Measurements from ENCODE around the gene RBL2. TPM values are rescaled to one million over a fixed set of nuclear protein-coding genes. Genes with fewer than 3 reads are reported as not detected.
"Not testable (repeated sequence)": the region's sequence is repeated elsewhere in the genome, so short reads cannot be mapped to it uniquely, and the experiment has no call there.

The RBL2 gene
- total RNA-seq, 2 donors from 2014 or later, result 109 to 117 TPM

GRCh38 chr16:53534206-53534605 lies 99.9 kb downstream of the RBL2 start:
- intact Hi-C loops (cut with DNase I), result no loop called here
- WGBS, result 81% methylated on average over 2 of the region's 2 CpGs
- no peaks in the 10 kb centered on the region for H3K9me3 ChIP-seq

DNA sequence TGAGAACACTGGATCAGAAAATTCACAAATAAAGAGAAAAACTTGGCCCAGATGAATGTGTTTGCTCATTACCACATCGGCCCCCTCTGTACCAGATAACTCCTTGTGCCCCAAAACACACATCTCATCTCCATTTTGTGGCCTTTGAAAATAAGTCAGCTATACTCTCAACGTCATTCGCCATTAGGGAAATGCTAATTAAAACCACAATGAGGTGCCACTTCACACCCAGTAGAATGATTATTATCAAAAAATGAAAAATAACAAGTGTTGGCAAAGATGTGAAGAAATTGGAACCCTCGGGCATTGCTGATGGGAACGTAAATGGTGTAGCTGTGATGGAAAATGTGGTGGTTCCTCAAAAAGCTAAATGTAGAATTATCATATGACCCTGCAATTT lies 103.4 kb downstream of the RBL2 start:
- Histone ChIP-seq H3K4me1 (replicated peaks) (no peaks in the 10 kb centered on the region), H3K27me3 (replicated peaks; ENCODE audit: insufficient read depth) (no peaks in the 10 kb centered on the region), H3K4me3 (no peak overlapping the region), H3K27ac (no peak overlapping the region), H3K36me3 (no peaks in the 10 kb centered on the region), H3K9me3 (no peaks in the 10 kb centered on the region)
- DNase-seq (ENCODE audit: low spot score), result no peak
- WGBS, result 84% methylated on average over 5 of the region's 5 CpGs
- no peak for TF ChIP-seq POLR2AphosphoS5 (IDR thresholded peaks at IDR 0.05)
- TF ChIP-seq POLR2A (IDR thresholded peaks at IDR 0.05), result no peak
- no peak for TF ChIP-seq CTCF (IDR thresholded peaks at IDR 0.05)
- intact Hi-C loops (cut with DNase I), result no loop called here

More at GRCh38 chr16:53534206-53534605, 99.9 kb downstream of the RBL2 start:
- TF ChIP-seq POLR2A (IDR thresholded peaks at IDR 0.05) (no peak), CTCF (IDR thresholded peaks at IDR 0.05) (no peak), POLR2AphosphoS5 (IDR thresholded peaks at IDR 0.05) (no peak)
- H3K36me3 ChIP-seq, result no peaks in the 10 kb centered on the region
- no peaks in the 10 kb centered on the region for H3K4me1 ChIP-seq (replicated peaks)
- no peaks in the 10 kb centered on the region for H3K27me3 ChIP-seq (replicated peaks; ENCODE audit: insufficient read depth)
- no peak overlapping the region for H3K4me3 ChIP-seq
- H3K27ac ChIP-seq, result no peak overlapping the region
- DNase-seq (ENCODE audit: low spot score), result no peak

- H3K9me3 ChIP-seq; DNase-seq (ENCODE audit: low spot score); H3K4me1 ChIP-seq (replicated peaks); H3K4me3 ChIP-seq; intact Hi-C loops (cut with DNase I); H3K27ac ChIP-seq; H3K36me3 ChIP-seq; H3K27me3 ChIP-seq (replicated peaks; ENCODE audit: insufficient read depth): not testable (repeated sequence)
- WGBS, result 93% methylated on average over 7 of the region's 27 CpGs
These were observed 105.1 kb downstream of the RBL2 start for GRCh38 chr16:53539346-53539745.

GRCh38 chr16:53539759-53540718 lies 105.8 kb downstream of the RBL2 start:
- H3K4me1 ChIP-seq (replicated peaks); H3K27ac ChIP-seq; H3K27me3 ChIP-seq (replicated peaks; ENCODE audit: insufficient read depth); DNase-seq (ENCODE audit: low spot score); H3K36me3 ChIP-seq; intact Hi-C loops (cut with DNase I); H3K4me3 ChIP-seq; H3K9me3 ChIP-seq: not testable (repeated sequence)
- 85% methylated on average over 13 of the region's 13 CpGs for WGBS

Small RNAs within 50 kb of the gene (small RNA-seq; reads per million reads assigned to genes)
- 0 reads per million in 2 donors for gene RNU6-1153P

Other genes starting within 250 kb of the RBL2 start
- gene AKTIP, start 68.7 kb downstream of the RBL2 start, total RNA-seq, result 10 to 100 TPM; 43.5 to 56.2 TPM